Fibroblast of skin of scalp (primary cell): ENCODE results near the gene ELFN1. TPM values are rescaled to one million over a fixed set of nuclear protein-coding genes. Genes with fewer than 3 reads are reported as not detected.

Experiments used
- DNase-seq: peaks from one replicate; pipeline ENCODE4 v3.0.0-alpha.2; 2013
- polyA plus RNA-seq, 2 experiments: library from polyadenylated mRNA; unstranded; fragments of 120-200 nt; gene quantifications; one replicate each; pipeline ENCODE4 v1.2.1, GENCODE V29; 2013; ENCODE audit not compliant: insufficient read length in 2 of 2

ELFN1 gene
- 14.4 TPM for polyA plus RNA-seq (2013, experiment 1 of 2; ENCODE audit: insufficient read length)
- 13.2 TPM for polyA plus RNA-seq (2013, experiment 2 of 2; ENCODE audit: insufficient read length)

- peak; percentile 84 for DNase-seq
Measured at GRCh38 chr7:1669954-1670893, at the start of gene ELFN1. Gene ELFN1 (plus strand): TSS chr7:1670277. CDS start chr7:1744597, 74,320 bp downstream.

- no peak for DNase-seq
Measured at GRCh38 chr7:1620835-1621234, 49.2 kb upstream of the ELFN1 start.

GRCh38 chr7:1621718-1622117, 48.4 kb upstream of the ELFN1 start:
- no peak for DNase-seq

- no peak for DNase-seq
Measured at GRCh38 chr7:1622441-1622840, 47.6 kb upstream of the ELFN1 start.

GRCh38 chr7:1623810-1624209, 46.3 kb upstream of the ELFN1 start:
- DNase-seq = no peak

- DNase-seq = no peak
Measured at GRCh38 chr7:1624999-1625927, 44.8 kb upstream of the ELFN1 start.

- DNase-seq = no peak
Measured at GRCh38 chr7:1626769-1627168, 43.3 kb upstream of the ELFN1 start.

- no peak for DNase-seq
Measured at GRCh38 chr7:1630700-1631336, 39.3 kb upstream of the ELFN1 start.

GRCh38 chr7:1631678-1632077, 38.4 kb upstream of the ELFN1 start:
- DNase-seq = no peak

- no peak for DNase-seq
Measured at GRCh38 chr7:1632506-1632905, 37.6 kb upstream of the ELFN1 start.

- no peak for DNase-seq
Measured at GRCh38 chr7:1632916-1633785, 36.9 kb upstream of the ELFN1 start.

GRCh38 chr7:1635401-1635800, 34.7 kb upstream of the ELFN1 start:
- DNase-seq = no peak

- no peak for DNase-seq
Measured at GRCh38 chr7:1637155-1637554, 32.9 kb upstream of the ELFN1 start.

- no peak for DNase-seq
Measured at GRCh38 chr7:1638215-1638661, 31.8 kb upstream of the ELFN1 start.

- no peak for DNase-seq
Measured at GRCh38 chr7:1639071-1639470, 31.0 kb upstream of the ELFN1 start.

GRCh38 chr7:1639532-1640175, 30.4 kb upstream of the ELFN1 start:
- no peak for DNase-seq

- no peak for DNase-seq
Measured at GRCh38 chr7:1640376-1641172, 29.5 kb upstream of the ELFN1 start.

GRCh38 chr7:1641173-1641572, 28.9 kb upstream of the ELFN1 start:
- DNase-seq = no peak

- no peak for DNase-seq
Measured at GRCh38 chr7:1641661-1642260, 28.3 kb upstream of the ELFN1 start.

- no peak for DNase-seq
Measured at GRCh38 chr7:1642291-1642731, 27.8 kb upstream of the ELFN1 start.
